ENCODE results near the gene ARHGAP15.

Gene ARHGAP15

GRCh38 chr2:143262389-143262788 is 133.2 kb downstream of the ARHGAP15 start:
- H3K4me3 ChIP-seq (ENCODE audit: low read depth, low read length), result no peak overlapping the region
- no peak for TF ChIP-seq CTCF (IDR thresholded peaks at IDR 0.05; ENCODE audit: low read depth, low read length, missing control alignments)
- DNase-seq (ENCODE audit: low read depth), result no peak

GRCh38 chr2:143263066-143263625 is 133.9 kb downstream of the ARHGAP15 start:
- H3K4me3 ChIP-seq (ENCODE audit: low read depth, low read length), result no peak overlapping the region
- no peak for DNase-seq (ENCODE audit: low read depth)
- peak; percentile 40 for TF ChIP-seq CTCF (IDR thresholded peaks at IDR 0.05; ENCODE audit: low read depth, low read length, missing control alignments)

DNA sequence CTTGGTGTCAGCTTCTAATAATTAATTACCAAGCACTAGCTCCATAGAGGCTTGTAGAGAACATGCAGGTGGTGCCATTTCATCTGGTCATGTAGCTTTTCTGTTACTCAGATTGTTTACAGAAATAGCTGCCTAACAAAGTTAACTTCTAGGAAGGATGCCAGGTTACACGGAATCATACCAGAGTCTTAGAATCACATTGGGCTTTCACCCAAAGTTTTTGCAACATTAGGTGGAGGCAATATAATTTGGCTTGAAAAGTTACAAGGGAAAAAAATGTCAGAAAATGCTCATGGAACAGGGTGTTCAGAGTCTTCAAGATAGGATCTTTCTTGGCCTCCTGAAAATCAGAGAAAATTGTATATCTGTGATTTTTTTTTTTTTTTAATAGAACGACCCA is 135.6 kb downstream of the ARHGAP15 start:
- TF ChIP-seq CTCF (IDR thresholded peaks at IDR 0.05; ENCODE audit: low read depth, low read length, missing control alignments), result no peak
- no peak for DNase-seq (ENCODE audit: low read depth)
- no peak overlapping the region for H3K4me3 ChIP-seq (ENCODE audit: low read depth, low read length)

- H3K4me3 ChIP-seq (ENCODE audit: low read depth, low read length), result no peak overlapping the region
- no peak for DNase-seq (ENCODE audit: low read depth)
- no peak for TF ChIP-seq CTCF (IDR thresholded peaks at IDR 0.05; ENCODE audit: low read depth, low read length, missing control alignments)
Measured at GRCh38 chr2:143279672-143280071, 150.5 kb downstream of the ARHGAP15 start.

DNA sequence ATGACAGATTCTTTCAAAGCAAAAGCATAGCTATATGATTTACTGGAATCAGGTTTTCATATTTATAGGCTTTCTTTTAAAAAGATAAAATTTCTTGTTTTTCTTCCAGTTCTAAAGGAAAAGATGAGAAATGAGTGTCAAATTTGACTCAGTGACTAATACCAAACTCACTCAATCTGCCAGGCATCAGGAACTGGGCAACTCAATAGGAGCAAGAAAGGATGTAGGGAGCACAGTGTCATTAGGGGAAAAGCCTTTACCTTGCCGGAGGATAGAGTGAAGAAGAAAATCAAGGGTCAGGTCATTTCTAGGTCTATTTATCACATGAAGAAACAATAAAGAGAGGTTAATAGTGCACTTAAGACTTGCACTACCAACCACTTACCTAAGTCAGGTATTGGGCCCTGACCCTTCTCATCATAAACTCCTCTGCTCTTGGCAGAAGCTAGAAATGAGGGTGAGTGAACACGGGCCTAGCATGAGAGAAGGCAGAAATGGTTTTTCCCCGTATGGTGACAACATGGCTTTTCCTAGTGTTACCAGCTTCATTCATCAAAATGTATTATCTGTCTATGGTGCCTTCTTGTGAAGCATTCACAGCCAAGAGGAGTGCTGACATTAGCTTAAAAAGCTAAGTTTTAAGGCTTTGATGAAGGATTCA is 151.0 kb downstream of the ARHGAP15 start:
- no peak for TF ChIP-seq CTCF (IDR thresholded peaks at IDR 0.05; ENCODE audit: low read depth, low read length, missing control alignments)
- H3K4me3 ChIP-seq (ENCODE audit: low read depth, low read length), result no peak overlapping the region
- no peak for DNase-seq (ENCODE audit: low read depth)

- no peak for DNase-seq (ENCODE audit: low read depth)
- no peak overlapping the region for H3K4me3 ChIP-seq (ENCODE audit: low read depth, low read length)
- peak; percentile 55 for TF ChIP-seq CTCF (IDR thresholded peaks at IDR 0.05; ENCODE audit: low read depth, low read length, missing control alignments)
Measured at GRCh38 chr2:143282684-143283083, 153.5 kb downstream of the ARHGAP15 start.

Measured in GM12864 (cell line).